Rectal smooth muscle tissue (tissue), 1 donor: Measurements from ENCODE around the gene PPTC7.
"Not testable (repeated sequence)": the region's sequence is repeated elsewhere in the genome, so short reads cannot be mapped to it uniquely, and the experiment has no call there.

ENCODE experiments used
- H3K27ac ChIP-seq: one replicate; pipeline ENCODE4 v1.7.0; 2013; ENCODE audit warnings: low read depth, low read length, inconsistent platforms
- H3K27me3 ChIP-seq: one replicate; pipeline ENCODE4 v1.7.0; 2013; ENCODE audit warnings: low read length; ENCODE audit not compliant: control insufficient read depth, insufficient read depth
- H3K36me3 ChIP-seq: one replicate; pipeline ENCODE4 v1.7.0; 2013; ENCODE audit warnings: low read length; ENCODE audit not compliant: control insufficient read depth, insufficient read depth
- H3K4me1 ChIP-seq: one replicate; pipeline ENCODE4 v1.7.0; 2013; ENCODE audit warnings: low read length; ENCODE audit not compliant: control insufficient read depth, insufficient read depth
- H3K4me3 ChIP-seq: one replicate; pipeline ENCODE4 v1.7.0; 2013; ENCODE audit warnings: low read length
- H3K9ac ChIP-seq: one replicate; pipeline ENCODE4 v1.7.0; 2013; ENCODE audit warnings: low read length

PPTC7 gene

GRCh38 chr12:110564471-110564991 lies 18.6 kb downstream of the PPTC7 start:
- Histone ChIP-seq H3K27ac (peak overlapping the region; percentile 50), H3K27me3 (no peaks in the 10 kb centered on the region), H3K36me3 (no peaks in the 10 kb centered on the region), H3K4me1 (peaks cover 15% of the 10 kb centered on the region), H3K9ac (no peak overlapping the region), H3K4me3 (no peak overlapping the region)

GRCh38 chr12:110563702-110564470 lies 19.2 kb downstream of the PPTC7 start:
- H3K27me3 ChIP-seq, result no peaks in the 10 kb centered on the region
- H3K36me3 ChIP-seq, result no peaks in the 10 kb centered on the region
- no peak overlapping the region for H3K4me3 ChIP-seq
- peaks cover 15% of the 10 kb centered on the region for H3K4me1 ChIP-seq
- H3K27ac ChIP-seq, result peak overlapping the region; percentile 50
- no peak overlapping the region for H3K9ac ChIP-seq

- H3K4me1 ChIP-seq, result peaks cover 15% of the 10 kb centered on the region
- H3K36me3 ChIP-seq, H3K4me3 ChIP-seq, H3K9ac ChIP-seq, H3K27ac ChIP-seq, H3K27me3 ChIP-seq: not testable (repeated sequence)
Observed at GRCh38 chr12:110562386-110562785, 20.7 kb downstream of the PPTC7 start.

GRCh38 chr12:110561471-110562201 lies 21.5 kb downstream of the PPTC7 start:
- Histone ChIP-seq H3K4me1 (peaks cover 19% of the 10 kb centered on the region), H3K27me3 (no peaks in the 10 kb centered on the region), H3K36me3 (no peaks in the 10 kb centered on the region), H3K27ac (no peak overlapping the region), H3K4me3 (no peak overlapping the region), H3K9ac (no peak overlapping the region)

- H3K4me3 ChIP-seq, result no peak overlapping the region
- H3K27me3 ChIP-seq, result no peaks in the 10 kb centered on the region
- peaks cover 22% of the 10 kb centered on the region for H3K4me1 ChIP-seq
- H3K9ac ChIP-seq, result no peak overlapping the region
- H3K27ac ChIP-seq, result no peak overlapping the region
- no peaks in the 10 kb centered on the region for H3K36me3 ChIP-seq
Observed at GRCh38 chr12:110560946-110561345, 22.2 kb downstream of the PPTC7 start.

- Histone ChIP-seq H3K36me3 (no peaks in the 10 kb centered on the region), H3K9ac (no peak overlapping the region), H3K4me1 (peaks cover 21% of the 10 kb centered on the region), H3K27me3 (no peaks in the 10 kb centered on the region), H3K4me3 (no peak overlapping the region), H3K27ac (no peak overlapping the region)
Observed at GRCh38 chr12:110560048-110560447, 23.1 kb downstream of the PPTC7 start.

- not testable (repeated sequence) for H3K9ac ChIP-seq, H3K27ac ChIP-seq, H3K27me3 ChIP-seq, H3K4me3 ChIP-seq, H3K36me3 ChIP-seq
- H3K4me1 ChIP-seq, result peaks cover 17% of the 10 kb centered on the region
Observed at GRCh38 chr12:110558945-110559344, 24.2 kb downstream of the PPTC7 start.

GRCh38 chr12:110557300-110557699 lies 25.8 kb downstream of the PPTC7 start:
- H3K27me3 ChIP-seq, result no peaks in the 10 kb centered on the region
- H3K36me3 ChIP-seq, result no peaks in the 10 kb centered on the region
- no peak overlapping the region for H3K9ac ChIP-seq
- H3K27ac ChIP-seq, result no peak overlapping the region
- H3K4me3 ChIP-seq, result no peak overlapping the region
- H3K4me1 ChIP-seq, result peaks cover 12% of the 10 kb centered on the region

- no peak overlapping the region for H3K4me3 ChIP-seq
- H3K27ac ChIP-seq, result no peak overlapping the region
- H3K27me3 ChIP-seq, result no peaks in the 10 kb centered on the region
- H3K36me3 ChIP-seq, result no peaks in the 10 kb centered on the region
- H3K9ac ChIP-seq, result no peak overlapping the region
- H3K4me1 ChIP-seq, result peaks cover 12% of the 10 kb centered on the region
Observed at GRCh38 chr12:110556705-110557104, 26.4 kb downstream of the PPTC7 start.

- Histone ChIP-seq H3K36me3 (no peaks in the 10 kb centered on the region), H3K9ac (no peak overlapping the region), H3K27ac (no peak overlapping the region), H3K27me3 (no peaks in the 10 kb centered on the region), H3K4me1 (peaks cover 12% of the 10 kb centered on the region), H3K4me3 (no peak overlapping the region)
Observed at GRCh38 chr12:110555577-110556406, 27.3 kb downstream of the PPTC7 start.

- H3K27me3 ChIP-seq, result no peaks in the 10 kb centered on the region
- H3K4me1 ChIP-seq, result peaks cover 16% of the 10 kb centered on the region
- no peak overlapping the region for H3K9ac ChIP-seq
- H3K36me3 ChIP-seq, result no peaks in the 10 kb centered on the region
- H3K27ac ChIP-seq, result no peak overlapping the region
- H3K4me3 ChIP-seq, result no peak overlapping the region
Observed at GRCh38 chr12:110554184-110554583, 28.9 kb downstream of the PPTC7 start.

GRCh38 chr12:110550981-110551380 lies 32.1 kb downstream of the PPTC7 start:
- Histone ChIP-seq H3K9ac (no peak overlapping the region), H3K4me3 (no peak overlapping the region), H3K27me3 (no peaks in the 10 kb centered on the region), H3K4me1 (peaks cover 21% of the 10 kb centered on the region), H3K36me3 (peaks cover 3% of the 10 kb centered on the region), H3K27ac (no peak overlapping the region)
